ENCODE measurements around the gene LRFN3.
A peak's percentile ranks its signal among the peaks of the same experiment; 100 is the strongest.
"Not testable (repeated sequence)": the region's sequence is repeated elsewhere in the genome, so short reads cannot be mapped to it uniquely, and the experiment has no call there.

Gene LRFN3

DNA sequence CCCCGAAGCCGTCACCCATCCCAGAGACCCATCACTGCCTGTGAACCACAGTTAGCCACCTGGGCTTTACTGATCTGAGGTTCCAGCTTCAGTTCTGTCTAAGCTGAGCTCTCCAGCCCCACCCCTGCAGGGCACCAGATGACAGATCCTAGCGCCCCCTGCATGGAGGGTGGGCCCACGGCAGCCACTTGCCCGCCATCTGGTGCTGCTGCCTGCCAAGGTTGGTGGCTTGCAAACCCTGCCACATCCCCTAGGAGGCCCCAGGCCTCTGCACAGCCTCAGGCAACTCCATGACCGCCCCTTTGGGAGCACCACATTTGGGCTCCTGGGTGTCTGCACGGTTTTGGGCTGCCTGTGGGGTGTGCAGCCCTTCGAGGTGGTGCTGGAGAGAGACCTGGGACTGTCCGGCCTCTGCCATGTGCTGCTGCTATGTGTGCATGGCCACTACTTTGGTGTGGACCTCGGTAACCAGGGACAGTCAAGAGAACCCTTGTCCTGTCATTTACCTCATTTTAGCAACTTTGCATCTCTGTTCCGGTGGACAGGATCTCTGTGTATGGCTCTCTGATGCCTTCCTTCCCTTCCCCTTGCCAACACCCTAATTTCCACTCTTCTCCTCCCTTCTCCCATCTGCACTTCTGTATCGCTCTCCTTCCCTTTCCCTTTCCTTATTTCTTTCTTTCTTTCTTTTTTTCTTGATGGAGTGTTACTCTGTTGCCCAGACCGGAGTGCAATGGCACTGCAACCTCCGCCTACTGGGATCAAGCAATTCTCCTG lies 41.5 kb downstream of the LRFN3 start:
- DNase-seq: peak; percentile 41

DNA sequence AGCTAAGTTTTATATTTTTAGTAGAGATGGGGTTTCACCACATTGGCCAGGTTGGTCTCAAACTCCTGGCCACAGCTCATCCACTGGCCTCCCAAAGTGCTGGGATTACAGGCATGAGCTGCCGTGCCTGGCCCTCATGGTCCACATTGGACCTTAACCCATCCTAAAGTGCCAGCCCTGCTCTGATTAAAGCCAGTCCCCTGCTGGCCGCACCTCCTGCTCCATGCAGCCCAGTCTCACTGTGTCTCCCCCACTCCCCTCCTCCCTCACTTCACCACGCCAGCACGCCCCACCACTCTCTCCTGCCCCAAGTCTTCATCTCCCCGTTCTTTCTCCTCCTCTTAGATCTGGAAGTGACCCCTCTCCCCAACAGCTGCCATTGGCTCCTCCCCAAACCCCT lies 42.1 kb downstream of the LRFN3 start:
- no peak for DNase-seq

GRCh38 chr19:35978832-35979365 lies 42.7 kb downstream of the LRFN3 start:
- no peak for DNase-seq

- DNase-seq: not testable (repeated sequence)
Observed at GRCh38 chr19:35980997-35981396, 44.8 kb downstream of the LRFN3 start.

DNA sequence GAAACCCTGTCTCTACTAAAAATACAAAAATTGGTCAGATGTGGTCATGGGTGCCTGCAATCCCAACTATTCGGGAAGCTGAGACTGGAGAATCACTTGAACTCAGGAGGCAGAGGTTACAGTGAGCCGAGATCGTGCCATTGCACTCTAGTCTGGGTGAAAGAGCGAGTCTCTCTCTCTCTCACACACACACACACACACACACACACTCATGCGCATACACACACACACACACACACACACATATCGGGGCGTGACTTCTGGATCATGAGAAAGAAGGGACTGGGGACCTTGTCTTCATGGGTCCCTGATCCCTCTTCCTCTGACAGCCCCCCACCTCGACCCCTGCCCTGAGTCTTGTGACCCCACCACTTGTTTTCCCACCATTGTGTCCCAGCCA lies 47.0 kb downstream of the LRFN3 start:
- no peak for DNase-seq

DNA sequence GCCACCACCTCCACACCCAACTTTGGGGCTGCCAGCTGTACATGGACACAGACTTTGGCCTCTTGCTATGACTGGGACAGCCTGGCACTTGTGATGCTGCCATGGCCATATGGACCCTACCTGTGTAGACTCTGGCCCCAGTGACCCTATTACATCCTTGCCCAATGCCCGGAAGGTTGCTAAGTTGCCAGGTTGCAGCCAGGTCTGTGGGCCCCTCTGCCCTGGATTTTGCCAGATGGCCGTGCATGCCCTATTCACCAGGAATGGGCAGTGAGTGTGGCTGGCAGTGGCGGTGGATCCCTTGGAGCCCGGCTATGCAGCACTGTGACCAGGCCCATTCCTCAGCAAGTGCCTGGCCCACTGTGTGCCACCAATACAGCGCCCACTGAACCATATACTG lies 49.9 kb downstream of the LRFN3 start:
- DNase-seq: no peak

GRCh38 chr19:35986664-35987570 lies 50.7 kb downstream of the LRFN3 start:
- peak; percentile 54 for DNase-seq

DNA sequence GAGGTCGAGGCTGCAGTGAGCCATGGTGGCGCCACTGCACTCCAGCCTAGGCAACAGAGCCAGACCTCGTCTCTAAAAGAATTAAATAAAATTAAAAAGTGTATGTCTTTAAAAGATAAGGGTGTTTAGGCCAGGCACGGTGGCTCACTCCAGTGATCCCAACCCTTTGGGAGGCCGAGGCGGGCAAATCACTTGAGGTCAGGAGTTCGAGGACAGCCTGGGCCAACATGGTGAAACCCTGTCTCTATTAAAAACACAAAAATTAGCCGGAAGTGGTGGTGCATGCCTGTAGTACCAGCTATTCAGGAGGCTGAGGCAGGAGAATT lies 51.4 kb downstream of the LRFN3 start:
- DNase-seq: no peak

- DNase-seq: no peak
Observed at GRCh38 chr19:35988824-35989223, 52.6 kb downstream of the LRFN3 start.

DNA sequence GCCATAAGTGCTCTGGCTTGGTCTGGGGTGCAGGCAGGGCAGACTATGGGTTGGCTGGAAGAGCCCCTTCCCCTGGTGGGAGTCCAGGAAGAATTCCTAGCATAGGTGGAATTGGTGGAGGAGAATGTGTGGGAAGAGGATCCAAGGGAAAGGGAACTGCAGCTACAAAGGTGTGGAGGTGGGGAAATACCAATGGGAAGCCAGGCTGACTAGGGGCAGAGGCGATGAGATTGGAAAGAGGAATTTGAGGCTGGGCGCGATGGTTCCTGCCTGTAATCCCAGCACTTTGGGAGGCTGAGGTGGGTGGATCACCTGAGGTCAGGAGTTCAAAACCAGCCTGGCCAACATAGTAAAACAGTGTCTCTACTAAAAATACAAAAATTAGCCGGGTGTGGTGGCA lies 54.0 kb downstream of the LRFN3 start:
- DNase-seq: no peak

GRCh38 chr19:35990771-35991730 lies 54.9 kb downstream of the LRFN3 start:
- DNase-seq: no peak

- DNase-seq: no peak
Observed at GRCh38 chr19:35991731-35992450, 55.7 kb downstream of the LRFN3 start.

DNA sequence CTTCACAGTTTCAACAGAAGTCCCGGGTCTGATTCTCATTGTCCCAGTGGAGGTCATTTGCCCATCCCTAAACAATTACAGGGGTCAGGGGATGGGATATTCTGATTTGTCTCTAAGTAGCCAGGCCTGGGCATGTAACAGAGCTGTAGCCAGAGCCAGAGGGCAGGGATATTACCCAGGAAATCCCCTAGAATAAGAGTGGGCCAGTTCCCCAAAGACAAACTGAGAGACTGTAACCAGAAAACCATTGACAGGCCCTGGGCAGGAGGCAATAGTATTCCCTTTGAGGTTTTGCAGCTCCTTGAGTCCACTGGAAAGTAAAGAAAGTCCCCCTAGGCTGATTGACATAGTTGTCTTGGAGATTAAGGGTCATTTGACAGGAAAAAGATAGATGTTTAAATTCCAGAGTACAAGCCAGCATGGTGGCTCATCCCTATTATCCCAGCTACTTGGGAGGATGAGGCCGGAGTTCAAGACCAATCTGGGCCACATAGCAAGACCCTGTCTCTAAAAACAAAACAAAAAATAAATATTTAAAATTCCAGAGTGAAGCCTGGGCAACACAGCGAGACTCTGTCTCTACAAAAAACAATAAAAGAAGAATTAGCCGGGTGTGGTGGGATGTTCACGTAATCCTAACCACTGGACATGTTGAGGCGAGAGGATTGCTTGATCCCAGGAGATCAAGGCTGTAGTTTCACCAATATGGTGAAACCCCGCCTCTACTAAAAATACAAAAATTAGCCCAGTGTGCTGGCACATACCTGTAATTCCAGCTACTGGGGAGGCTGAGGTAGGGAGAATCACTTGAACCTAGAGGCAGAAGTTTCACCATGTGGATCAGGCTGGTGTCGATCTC lies 57.0 kb downstream of the LRFN3 start:
- no peak for DNase-seq

- no peak for DNase-seq
Observed at GRCh38 chr19:35993923-35994598, 57.9 kb downstream of the LRFN3 start.
